ENCODE measurements around the gene PLB1.

The PLB1 gene

DNA sequence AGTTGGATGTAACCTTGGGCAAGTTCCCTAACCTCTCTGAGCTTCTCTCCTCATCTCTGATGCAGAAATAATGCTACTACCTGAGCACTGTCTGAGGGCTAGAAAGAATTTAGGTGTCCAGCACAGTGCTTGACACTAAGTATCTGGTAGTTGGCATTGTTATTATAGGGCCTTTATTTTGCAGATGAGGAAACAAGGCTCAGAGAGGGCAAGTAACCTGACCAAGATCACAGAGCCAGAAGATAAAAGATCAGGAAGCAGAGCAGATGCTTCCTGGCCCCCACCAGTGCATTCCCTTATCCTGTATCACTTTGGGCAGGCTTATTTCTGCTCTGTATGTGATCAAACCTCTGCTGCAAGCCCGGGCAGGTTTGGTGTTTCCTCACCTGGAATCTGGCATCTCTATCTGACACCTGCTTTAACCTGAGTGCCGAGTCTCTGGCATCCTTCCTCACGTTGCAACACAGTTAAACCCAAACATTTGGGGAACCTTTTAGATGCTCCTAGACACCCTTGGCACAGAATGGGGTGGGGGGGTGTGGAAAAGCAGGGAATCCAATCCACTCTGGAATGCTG lies 69.9 kb downstream of the PLB1 start:
- DNase-seq (ENCODE audit: low read depth in 2 of 2), result no peak

DNA sequence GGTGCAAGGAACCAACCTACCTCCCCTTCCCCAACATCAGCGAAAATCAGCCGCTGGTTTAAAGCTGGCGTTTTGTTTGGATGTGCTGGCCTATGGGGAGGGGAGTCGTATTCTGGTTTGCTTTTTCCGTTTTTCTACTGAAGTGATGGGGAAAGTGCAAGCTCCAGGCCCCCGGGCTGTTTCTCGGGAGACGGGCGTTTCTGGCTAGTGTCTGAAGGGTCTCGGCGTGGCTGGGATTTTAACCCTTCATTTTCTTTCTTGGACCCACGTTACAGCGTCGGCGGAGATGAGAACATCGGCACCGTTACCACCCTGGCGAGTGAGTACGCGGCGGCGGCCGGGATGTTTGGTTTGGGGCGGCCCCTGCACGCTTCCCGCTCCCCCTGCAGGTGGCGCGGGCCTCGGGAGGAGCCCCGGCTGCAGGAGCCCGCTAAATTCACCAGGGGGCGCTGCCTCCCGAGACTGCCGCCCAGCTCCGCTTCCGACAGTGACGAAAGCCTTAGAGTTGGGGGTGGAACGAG lies 70.7 kb downstream of the PLB1 start:
- peak; percentile 87 to 93 for DNase-seq (ENCODE audit: low read depth in 2 of 2)

DNA sequence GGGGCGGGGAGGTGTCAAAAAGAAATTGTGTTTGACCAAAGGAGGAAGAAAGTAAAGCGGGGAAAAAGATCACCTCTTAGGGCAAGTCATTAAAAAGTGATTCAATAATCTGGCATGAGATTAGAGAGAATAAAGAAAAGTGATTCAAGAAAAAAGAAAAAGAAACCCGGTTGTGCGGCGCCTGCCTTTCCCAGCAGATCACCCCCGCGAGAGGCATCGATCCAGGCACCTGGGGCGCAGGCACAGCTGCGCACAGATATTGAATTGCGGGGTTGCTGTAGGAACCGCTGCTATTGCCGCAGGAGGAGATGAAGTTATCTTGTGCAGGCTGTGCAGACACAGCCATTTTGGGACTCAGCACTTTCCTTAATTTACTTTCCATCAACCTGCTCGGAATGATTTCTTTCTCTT lies 71.2 kb downstream of the PLB1 start:
- peak in 1 of 2 donors; percentile 17 for DNase-seq (ENCODE audit: low read depth in 2 of 2)

DNA sequence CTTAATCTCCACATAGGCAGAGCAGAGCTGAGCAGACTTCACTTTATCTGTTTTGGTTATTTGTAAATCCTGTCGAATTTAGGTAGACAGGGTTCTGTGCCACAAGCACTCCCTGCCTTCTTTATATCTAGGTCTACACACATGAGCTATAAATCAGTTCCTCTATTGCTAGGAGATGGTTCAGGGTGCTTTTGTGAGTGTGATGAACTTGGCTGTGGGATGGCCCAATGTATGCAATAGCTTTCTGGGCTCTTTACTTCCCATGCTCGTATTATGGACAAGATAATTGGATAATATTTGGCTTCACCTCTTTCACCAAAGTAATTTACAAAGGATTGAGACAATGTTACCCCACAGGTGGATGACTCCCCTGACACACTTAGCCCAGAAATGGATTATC lies 72.2 kb downstream of the PLB1 start:
- DNase-seq (ENCODE audit: low read depth in 2 of 2), result no peak

DNA sequence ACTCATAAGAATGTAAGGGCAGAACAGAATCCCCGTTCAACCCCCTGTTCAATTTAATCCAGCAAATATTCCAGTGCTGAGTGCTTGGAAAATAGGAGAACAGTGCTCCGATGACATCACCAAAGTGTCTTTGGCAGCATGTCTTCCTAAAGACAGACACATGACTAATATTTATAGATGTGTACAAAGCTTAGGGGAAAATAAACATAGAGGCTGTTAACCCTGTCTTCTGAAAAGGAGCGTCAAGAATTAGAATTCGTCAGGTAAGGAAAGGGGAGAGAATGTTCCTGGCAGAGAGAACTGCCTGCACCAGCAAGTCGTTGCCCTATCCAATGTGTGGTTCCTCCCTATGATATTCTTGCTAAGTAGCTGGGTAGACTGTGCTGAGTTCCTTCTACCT lies 72.7 kb downstream of the PLB1 start:
- DNase-seq (ENCODE audit: low read depth in 2 of 2), result no peak

DNA sequence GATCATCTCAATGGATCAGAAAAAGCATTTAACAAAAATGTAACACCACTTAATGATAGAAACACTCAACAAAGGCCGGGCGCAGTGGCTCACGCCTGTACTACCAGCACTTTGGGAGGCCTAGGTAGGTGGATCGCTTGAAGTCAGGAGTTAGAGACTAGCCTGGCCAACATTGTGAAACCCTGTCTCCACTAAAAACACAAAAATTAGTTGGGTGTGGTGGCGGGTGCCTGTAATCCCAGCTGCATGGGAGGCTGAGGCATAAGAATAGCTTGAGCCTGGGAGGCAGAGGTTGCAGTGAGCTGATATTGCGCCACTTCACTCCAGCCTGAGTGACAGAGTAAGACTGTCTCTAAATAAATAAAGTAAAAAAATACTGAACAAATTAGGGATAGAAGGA lies 74.6 kb downstream of the PLB1 start:
- no peak for DNase-seq (ENCODE audit: low read depth in 2 of 2)

DNA sequence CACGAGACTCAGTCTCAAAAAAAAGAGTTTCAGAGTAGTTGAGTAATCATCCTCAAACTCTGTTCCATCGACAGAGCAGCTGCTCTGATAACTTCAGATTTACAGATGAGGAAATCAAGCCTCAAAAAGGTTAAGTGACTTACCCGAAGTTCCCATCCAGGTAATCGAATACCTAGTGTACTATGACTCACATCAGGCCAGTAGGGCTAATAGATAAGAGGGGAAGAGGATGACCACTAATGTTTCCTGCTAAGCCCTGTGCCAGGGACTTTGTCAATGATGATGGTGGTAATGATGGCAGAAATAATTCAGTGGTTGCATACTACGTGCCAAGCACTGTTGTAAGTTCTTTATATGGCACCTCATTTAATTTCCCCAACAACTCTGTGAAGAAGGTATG lies 80.9 kb downstream of the PLB1 start:
- no peak for DNase-seq (ENCODE audit: low read depth in 2 of 2)

DNA sequence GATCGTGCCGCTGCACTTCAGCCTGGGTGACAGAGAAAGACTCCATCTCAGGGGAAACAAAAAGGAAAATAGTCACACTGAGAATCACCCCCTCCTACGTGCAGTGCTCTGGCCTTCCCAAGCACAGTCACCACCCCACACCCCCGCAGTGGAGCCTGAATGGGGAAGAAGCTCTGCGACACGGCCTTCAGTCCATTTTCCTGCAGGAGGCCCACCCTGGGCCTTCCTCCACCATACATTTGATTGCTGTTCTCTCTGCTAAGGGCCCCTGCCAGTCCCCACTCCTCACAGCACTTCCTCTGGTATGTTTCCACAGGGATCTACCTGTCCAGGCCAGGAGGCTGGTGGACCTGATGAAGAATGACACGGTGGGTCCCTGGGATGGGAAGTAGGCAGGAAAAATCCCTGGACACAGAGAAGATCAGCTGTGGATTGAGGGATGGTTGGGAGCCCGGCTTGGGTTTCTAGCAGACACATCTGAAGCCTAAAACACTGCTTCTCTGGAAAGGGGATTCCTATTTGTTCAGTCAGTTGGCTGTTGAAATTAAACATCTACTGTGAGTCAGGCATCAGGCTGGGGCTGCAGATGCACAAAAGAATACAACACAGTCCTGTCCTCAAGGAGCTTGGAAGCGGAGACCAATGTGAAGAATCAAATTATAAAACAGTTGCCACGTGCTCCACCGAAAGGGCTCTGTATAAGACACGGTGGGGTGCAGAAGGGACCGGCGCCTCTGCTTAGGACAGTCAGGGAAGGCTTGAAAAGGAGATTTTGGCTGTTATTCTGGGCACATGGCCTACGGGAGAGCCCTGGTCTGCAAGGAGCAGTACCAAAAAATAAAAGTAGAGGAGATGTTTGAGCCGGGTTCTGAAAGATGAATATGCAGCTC lies 82.2 kb downstream of the PLB1 start:
- no peak for DNase-seq (ENCODE audit: low read depth in 2 of 2)

DNA sequence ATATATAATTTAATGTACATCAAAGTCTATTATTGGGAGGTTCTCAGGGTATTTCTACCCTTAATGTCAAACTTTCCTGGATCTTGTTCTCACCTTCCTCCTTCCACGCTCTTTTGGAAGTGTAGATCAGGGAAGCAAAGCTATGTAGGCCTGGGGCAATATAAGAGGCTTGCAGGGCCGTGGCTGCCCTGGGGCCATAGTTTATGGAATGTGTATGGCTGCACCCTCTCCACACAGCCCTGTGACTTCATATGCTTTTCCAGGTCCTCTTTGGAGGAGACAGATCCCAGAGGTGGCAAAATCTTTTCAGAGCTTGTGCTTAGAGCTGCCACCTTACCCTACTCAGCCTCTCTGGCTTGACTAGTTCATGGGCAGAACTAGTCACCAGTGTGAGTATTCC lies 82.9 kb downstream of the PLB1 start:
- DNase-seq (ENCODE audit: low read depth in 2 of 2), result no peak

DNA sequence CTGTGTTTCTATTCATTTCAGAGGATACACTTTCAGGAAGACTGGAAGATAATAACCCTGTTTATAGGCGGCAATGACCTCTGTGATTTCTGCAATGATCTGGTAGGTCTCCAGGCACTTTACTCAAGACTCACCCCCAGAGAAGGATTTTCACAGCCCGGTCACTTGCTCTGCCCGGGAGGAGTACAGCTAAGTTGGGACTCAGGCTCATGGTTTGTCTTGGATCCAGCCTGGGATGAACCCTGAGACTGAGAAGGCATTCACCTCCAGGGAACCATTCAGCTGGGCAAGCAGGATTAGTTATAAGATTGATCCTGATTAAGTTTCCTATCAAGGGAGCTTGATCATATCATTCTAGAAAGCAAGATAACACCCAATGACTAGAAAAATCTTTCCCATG lies 83.7 kb downstream of the PLB1 start:
- no peak for DNase-seq (ENCODE audit: low read depth in 2 of 2)

DNA sequence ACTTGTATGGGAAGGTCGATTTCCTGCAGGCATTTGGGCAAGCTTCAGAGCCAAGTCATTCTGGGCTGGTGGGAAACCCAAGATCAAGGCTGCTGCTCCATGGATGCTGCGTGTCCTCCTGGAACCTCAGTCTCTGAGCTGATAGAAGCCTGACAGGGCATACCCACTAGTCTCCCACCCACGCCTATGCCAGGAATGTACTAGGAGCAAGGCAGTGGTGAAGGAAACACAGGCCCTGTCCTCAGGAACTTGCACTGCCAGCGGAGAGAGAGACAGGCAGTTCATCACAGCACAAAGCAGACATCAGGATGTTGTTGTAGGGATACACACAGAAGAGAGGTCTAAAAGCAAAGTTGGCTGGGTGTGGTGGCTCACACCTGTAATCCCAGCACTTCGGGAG lies 84.2 kb downstream of the PLB1 start:
- DNase-seq (ENCODE audit: low read depth in 2 of 2), result no peak

DNA sequence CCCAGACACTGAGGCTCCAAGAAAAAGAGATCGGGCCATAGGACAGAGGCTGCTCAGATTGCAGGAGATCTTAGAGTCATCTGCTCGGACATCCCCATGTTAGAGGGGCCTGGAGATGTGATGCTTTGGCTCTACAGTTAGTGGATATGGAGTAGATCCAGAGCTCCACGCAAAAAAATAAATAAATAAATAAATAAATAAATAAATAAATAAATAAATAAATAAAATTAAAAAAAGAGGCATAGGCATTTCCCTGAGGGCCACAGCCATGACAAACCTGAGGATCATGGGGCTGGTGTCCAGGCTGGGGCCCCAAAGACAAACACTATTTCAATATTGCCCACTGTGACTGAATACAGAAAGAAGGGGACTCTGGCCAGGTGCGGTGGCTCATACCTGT lies 85.5 kb downstream of the PLB1 start:
- DNase-seq (ENCODE audit: low read depth in 2 of 2), result no peak

DNA sequence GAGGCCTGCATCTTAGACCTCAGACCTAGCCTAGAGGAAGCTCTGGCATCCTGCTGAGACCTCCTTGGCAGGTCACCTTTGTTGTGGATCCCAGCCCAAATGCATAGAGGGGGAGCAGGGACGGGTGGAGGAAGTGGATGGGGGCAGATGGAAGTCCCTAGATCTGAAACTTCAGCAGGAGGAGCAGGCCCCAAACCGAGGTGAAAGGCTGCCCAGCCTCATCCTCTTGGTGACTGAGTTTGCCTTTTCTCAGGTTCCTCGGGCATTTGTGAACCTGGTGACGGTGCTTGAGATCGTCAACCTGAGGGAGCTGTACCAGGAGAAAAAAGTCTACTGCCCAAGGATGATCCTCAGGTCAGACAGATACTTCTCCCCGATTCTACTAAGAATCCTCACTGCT lies 86.3 kb downstream of the PLB1 start:
- DNase-seq (ENCODE audit: low read depth in 2 of 2), result no peak

DNA sequence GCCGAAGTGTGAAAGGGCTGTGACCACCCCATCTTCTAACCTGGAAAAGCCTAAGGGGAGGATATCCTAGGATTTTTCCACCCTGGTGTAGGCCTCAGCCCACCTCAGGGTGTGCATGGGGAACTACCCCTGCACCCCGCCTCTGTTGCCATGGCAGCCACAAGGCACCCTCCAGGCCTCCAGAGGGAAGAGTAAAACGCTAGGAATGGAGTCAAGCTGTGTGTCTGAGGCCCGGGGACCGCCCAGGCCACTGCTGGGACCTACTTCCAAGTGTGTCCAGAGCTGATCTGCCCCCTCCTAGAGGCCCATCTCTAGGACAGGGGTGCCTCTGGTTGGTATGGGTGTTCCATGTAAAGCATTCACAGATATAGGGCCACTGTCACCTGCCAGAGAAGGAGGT lies 86.7 kb downstream of the PLB1 start:
- no peak for DNase-seq (ENCODE audit: low read depth in 2 of 2)

DNA sequence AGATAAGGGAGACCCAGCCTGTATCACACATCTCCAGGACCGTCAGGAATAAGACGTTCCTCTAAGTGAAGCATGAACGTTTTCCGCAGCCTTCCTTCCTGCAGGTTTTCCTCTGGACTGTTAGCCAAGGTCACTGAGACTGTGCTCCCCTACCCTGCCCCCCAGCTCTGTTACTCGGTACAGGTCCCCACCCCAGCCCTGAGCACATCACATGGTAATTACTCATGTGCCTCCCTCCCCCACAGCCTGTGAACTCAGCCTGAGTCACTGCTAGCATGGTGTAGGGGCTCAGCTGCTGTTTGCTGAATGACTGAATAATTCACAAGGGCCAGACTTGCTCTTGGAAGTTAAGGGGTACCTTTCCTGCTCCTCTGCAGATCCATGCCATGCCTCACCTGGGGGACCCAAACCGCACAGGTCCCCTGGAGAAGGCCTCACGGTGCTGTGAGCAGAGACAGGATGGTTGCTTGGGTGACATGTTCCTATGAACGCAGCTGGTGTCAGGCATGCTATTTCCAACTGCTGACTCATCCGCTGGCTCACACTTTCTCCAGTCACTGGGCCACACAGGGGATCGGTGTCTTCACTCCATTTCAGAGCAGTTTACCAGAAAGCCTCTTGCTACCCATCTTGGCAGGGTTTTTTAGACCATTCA lies 88.2 kb downstream of the PLB1 start:
- peak; percentile 56 to 66 for DNase-seq (ENCODE audit: low read depth in 2 of 2)

DNA sequence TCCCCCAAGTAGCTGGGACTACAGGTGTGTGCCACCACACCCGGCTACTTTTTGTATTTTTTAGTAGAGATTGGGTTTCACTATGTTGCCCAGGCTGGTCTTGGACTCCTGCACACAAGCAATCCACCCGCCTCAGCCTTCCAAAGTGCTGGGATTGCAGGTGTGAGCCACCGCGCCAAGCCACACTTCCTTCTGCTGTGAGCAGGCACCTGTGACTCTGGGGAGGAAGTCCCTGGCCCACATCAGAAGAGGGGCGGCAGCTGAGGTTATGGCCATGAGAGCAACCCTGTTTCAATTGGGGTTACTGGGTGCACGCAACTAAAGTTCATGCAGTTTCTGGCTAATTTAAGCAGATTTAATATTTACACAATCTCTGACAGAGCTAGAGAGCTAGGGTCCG lies 91.0 kb downstream of the PLB1 start:
- peak in 1 of 2 donors; percentile 21 for DNase-seq (ENCODE audit: low read depth in 2 of 2)

DNA sequence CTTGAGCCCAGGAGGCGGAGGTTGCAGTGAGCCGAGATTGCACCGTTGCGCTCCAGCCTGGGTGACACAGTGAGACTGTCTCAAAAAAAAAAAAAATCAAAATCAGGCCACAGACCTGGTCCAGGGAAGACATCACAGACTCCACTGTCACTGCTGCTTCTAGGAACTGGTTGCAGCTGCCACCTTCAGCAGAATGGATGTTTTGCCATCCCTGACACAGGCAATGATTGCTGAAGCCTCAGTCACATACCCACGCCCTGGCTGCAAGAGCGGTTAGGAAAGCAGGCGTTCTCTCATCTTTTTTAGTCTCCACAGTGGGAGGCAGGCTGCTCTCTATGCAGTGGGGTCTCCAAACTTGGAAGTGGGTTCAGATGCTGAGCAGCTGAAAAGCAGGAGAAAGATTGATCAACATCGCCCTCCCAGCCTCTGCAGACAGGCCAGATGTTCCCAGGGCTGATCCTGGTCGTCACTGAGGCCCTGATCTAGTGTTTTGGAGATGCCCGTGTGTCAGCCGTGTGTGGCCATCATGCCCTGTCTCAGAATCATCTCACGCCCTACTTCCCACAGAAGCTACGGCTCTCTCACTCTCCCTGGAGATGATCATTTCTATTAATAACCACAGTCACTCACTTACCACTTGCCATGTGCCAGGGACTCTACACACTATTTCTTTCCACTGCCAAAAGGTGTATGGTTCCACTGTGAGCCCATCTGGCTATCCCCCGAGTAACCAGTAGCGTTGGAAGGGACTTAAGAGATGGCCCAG lies 91.8 kb downstream of the PLB1 start:
- DNase-seq (ENCODE audit: low read depth in 2 of 2), result no peak

DNA sequence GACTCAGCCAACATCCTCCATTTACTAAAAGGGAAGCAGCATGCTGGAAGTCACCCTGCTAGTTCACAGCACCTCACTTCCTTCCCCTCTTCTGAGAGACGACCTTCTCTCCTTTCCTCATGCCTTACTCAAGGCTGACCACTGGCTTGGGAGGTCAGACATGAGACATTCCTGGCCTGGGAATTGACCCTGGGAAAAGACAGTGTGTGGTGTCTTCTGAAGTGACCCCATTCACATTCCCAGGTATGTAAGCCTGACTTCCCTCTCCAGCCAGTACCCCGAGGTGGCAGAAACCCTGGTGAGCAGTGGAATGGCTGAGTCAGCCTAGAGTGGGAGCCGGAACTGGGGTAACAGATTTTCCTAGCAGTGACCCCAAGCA lies 92.4 kb downstream of the PLB1 start:
- DNase-seq (ENCODE audit: low read depth in 2 of 2), result no peak

DNA sequence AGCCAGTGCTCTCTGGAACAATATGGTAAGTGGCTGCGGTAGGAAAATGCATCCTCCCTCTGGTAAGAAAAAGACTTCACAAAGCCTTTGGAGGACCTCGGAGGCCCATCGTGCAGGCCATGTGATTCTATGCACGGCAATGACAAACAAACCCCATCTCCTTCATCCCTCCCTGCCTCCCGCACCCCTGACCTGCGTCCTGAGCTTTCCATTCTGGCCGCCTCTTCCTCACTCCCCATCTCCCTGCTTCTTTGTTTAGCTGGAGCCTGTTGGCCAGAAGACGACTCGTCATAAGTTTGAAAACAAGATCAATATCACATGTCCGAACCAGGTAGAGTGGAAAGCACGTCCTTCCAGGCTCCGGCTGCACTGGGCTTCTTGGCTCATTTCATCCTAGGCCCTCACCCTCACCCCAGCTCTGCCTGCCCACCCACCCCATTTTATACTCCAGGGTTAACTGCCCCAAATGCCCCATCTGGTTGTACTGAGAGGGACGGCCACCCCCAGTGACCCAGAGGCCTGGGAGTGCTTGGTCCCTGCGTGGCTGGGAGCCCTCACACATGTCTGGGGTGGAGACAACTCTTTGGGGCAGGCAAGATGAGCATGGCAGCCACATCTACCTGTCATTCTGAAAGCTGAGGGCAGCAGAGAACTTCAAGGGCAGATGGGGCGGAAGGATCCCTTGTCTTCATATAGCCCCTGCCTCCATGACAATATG lies 94.0 kb downstream of the PLB1 start:
- no peak for DNase-seq (ENCODE audit: low read depth in 2 of 2)

DNA sequence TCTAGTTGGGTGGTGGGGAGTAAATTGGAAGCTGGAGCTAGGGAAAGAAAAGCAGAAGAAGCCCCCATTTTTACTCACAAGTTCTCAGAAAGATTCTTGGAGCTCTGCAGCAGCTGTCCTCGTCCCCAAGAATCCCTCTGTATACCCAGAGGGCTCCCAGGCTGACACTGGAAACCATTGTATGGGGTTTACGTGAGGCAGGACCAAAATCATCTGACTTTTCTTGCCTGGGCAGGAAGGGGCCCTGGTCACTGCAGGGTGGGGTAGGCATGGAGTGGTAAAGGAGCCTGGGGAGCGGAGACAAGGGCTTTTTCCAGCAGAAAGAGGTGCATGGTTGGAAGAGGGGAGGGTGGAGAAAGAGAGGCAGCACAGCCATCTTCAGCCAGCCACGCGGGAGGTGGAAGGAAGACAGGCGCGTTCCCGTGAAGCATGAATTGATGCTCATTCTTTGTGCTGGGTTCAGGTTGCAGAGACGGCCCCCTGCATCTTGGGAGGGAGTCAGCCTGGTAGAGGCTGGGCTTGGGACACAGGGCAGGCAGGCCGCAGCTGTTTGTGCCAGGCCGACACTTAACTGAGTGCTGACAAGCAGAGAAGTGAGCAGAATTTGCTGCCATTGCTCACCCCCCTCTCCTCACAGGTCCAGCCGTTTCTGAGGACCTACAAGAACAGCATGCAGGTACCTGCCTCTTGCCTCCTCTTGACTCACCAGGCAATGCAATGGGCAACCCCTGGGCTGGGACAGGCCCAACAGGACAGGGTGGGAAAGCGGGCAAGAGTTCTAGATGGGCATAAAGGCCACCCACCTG lies 94.8 kb downstream of the PLB1 start:
- DNase-seq (ENCODE audit: low read depth in 2 of 2), result no peak
